ENCODE data around the gene KAT6B. TPM values are rescaled to one million over a fixed set of nuclear protein-coding genes. Genes with fewer than 3 reads are reported as not detected.

KAT6B gene
- total RNA-seq, 4 donors from 2014 or later: 50.0 to 75.8 (median 57.5) TPM

- WGBS: 81% methylated on average over 2 of the region's 2 CpGs
- no peak overlapping the region for H3K4me3 ChIP-seq
- H3K36me3 ChIP-seq: peaks cover 0 to 15% (median 9%) of the 10 kb centered on the region in 4 donors
- no peak for TF ChIP-seq EP300 (IDR thresholded peaks at IDR 0.05)
- no peak for TF ChIP-seq POLR2AphosphoS5 (IDR thresholded peaks at IDR 0.05)
- no peaks in the 10 kb centered on the region for H3K9me3 ChIP-seq
- H3K4me1 ChIP-seq: peaks cover 0 to 8% (median 0%) of the 10 kb centered on the region in 4 donors
- intact Hi-C loops (cut with DNase I): no loop called here
- H3K27me3 ChIP-seq: no peaks in the 10 kb centered on the region
- no peak overlapping the region for H3K27ac ChIP-seq (replicated peaks in 1 of 4)
- no peak for DNase-seq (ENCODE audit: extremely low spot score)
These were observed 181.2 kb downstream of the KAT6B start for GRCh38 chr10:75007646-75008045.

- WGBS: 75% methylated on average over 1 of the region's 1 CpG
- Histone ChIP-seq H3K4me3 (no peak overlapping the region), H3K4me1 (peaks cover 0 to 21% (median 10%) of the 10 kb centered on the region in 4 donors), H3K27ac (replicated peaks in 1 of 4) (no peak overlapping the region), H3K9me3 (no peaks in the 10 kb centered on the region), H3K36me3 (peaks cover 0 to 17% (median 11%) of the 10 kb centered on the region in 4 donors), H3K27me3 (no peaks in the 10 kb centered on the region)
- intact Hi-C loops (cut with DNase I): no loop called here
- TF ChIP-seq, protein P1, sequence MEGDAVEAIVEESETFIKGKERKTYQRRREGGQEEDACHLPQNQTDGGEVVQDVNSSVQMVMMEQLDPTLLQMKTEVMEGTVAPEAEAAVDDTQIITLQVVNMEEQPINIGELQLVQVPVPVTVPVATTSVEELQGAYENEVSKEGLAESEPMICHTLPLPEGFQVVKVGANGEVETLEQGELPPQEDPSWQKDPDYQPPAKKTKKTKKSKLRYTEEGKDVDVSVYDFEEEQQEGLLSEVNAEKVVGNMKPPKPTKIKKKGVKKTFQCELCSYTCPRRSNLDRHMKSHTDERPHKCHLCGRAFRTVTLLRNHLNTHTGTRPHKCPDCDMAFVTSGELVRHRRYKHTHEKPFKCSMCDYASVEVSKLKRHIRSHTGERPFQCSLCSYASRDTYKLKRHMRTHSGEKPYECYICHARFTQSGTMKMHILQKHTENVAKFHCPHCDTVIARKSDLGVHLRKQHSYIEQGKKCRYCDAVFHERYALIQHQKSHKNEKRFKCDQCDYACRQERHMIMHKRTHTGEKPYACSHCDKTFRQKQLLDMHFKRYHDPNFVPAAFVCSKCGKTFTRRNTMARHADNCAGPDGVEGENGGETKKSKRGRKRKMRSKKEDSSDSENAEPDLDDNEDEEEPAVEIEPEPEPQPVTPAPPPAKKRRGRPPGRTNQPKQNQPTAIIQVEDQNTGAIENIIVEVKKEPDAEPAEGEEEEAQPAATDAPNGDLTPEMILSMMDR (IDR thresholded peaks at IDR 0.05): no peak
- no peak for TF ChIP-seq POLR2A (IDR thresholded peaks at IDR 0.05; ENCODE audit: low read depth)
- TF ChIP-seq POLR2AphosphoS5 (IDR thresholded peaks at IDR 0.05): no peak
- no peak for TF ChIP-seq EP300 (IDR thresholded peaks at IDR 0.05)
- no peak for DNase-seq (ENCODE audit: extremely low spot score)
These were observed 182.6 kb downstream of the KAT6B start for GRCh38 chr10:75008952-75009351.

DNA sequence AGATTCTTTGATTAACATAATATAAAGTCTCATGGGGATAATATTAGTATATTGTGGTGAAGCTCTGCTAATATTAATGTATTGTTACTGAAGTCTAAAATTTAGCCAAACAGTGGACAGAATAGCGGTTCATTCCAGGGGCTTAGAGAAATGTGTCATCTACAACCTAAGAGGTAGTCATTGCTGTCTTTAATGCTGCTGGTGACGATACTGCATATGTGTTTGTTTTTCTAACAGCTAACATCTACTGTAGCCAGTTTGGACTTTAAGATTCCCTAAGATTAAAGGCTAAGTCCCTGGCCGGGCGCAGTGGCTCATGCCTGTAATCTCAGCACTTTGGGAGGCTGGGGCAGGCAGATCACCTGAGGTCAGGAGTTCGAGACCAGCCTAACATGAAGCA, 183.0 kb downstream of the KAT6B start:
- Histone ChIP-seq H3K9me3 (no peaks in the 10 kb centered on the region), H3K36me3 (peaks cover 0 to 17% (median 11%) of the 10 kb centered on the region in 4 donors), H3K4me1 (peaks cover 0 to 24% (median 14%) of the 10 kb centered on the region in 4 donors), H3K27ac (replicated peaks in 1 of 4) (no peak overlapping the region), H3K27me3 (no peaks in the 10 kb centered on the region), H3K4me3 (no peak overlapping the region)
- TF ChIP-seq EP300 (IDR thresholded peaks at IDR 0.05) (no peak), POLR2AphosphoS5 (IDR thresholded peaks at IDR 0.05) (no peak), POLR2A (IDR thresholded peaks at IDR 0.05; ENCODE audit: low read depth) (no peak)
- TF ChIP-seq, protein P1 (IDR thresholded peaks at IDR 0.05): no peak
- no peak for DNase-seq (ENCODE audit: extremely low spot score)
- intact Hi-C loops (cut with DNase I): no loop called here
- 87% methylated on average over 5 of the region's 5 CpGs for WGBS

DNA sequence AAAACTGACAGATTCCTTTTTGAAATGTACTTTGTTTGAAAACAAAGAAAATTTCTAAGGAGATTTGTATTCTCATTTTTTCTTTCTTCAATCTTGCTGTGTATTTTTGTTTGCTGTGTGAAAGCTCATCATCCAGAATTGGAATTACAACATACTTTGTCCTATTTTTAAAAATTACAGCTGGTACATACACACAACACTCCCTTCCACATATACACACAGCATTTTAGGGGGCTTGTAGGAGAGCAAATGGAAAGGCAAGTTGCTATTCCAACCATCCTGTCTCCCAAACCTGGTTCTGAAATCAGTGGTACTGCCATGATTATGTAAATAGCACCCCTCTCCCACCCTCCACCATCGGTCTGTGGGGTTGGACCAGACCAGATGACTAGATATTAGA, 184.0 kb downstream of the KAT6B start:
- Histone ChIP-seq H3K27me3 (no peaks in the 10 kb centered on the region), H3K4me1 (peaks cover 6 to 26% (median 17%) of the 10 kb centered on the region in 4 donors), H3K27ac (replicated peaks in 1 of 4) (no peak overlapping the region), H3K36me3 (peaks cover 0 to 17% (median 11%) of the 10 kb centered on the region in 4 donors), H3K4me3 (no peak overlapping the region), H3K9me3 (no peaks in the 10 kb centered on the region)
- WGBS: 83% methylated on average over 1 of the region's 1 CpG
- intact Hi-C loops (cut with DNase I): no loop called here
- no peak for DNase-seq (ENCODE audit: extremely low spot score)
- TF ChIP-seq EP300 (IDR thresholded peaks at IDR 0.05): no peak
- TF ChIP-seq, protein P1 (IDR thresholded peaks at IDR 0.05): no peak
- no peak for TF ChIP-seq POLR2AphosphoS5 (IDR thresholded peaks at IDR 0.05)
- no peak for TF ChIP-seq POLR2A (IDR thresholded peaks at IDR 0.05; ENCODE audit: low read depth)

GRCh38 chr10:75011221-75011620, 184.8 kb downstream of the KAT6B start:
- Histone ChIP-seq H3K4me1 (peaks cover 11 to 35% (median 26%) of the 10 kb centered on the region in 4 donors), H3K9me3 (no peaks in the 10 kb centered on the region), H3K4me3 (no peak overlapping the region), H3K27ac (replicated peaks in 1 of 4) (no peak overlapping the region), H3K27me3 (no peaks in the 10 kb centered on the region), H3K36me3 (peaks cover 0 to 17% (median 9%) of the 10 kb centered on the region in 4 donors)
- intact Hi-C loops (cut with DNase I): no loop called here
- TF ChIP-seq POLR2A (IDR thresholded peaks at IDR 0.05; ENCODE audit: low read depth) (no peak), EP300 (IDR thresholded peaks at IDR 0.05) (no peak), POLR2AphosphoS5 (IDR thresholded peaks at IDR 0.05) (no peak)
- TF ChIP-seq, protein P1 (IDR thresholded peaks at IDR 0.05): no peak
- DNase-seq (ENCODE audit: extremely low spot score): no peak
- WGBS: 64% methylated on average over 1 of the region's 1 CpG
